Measurements from ENCODE around the gene PDAP1. TPM values are rescaled to one million over a fixed set of nuclear protein-coding genes. Genes with fewer than 3 reads are reported as not detected.

The PDAP1 gene
- total and polyA plus RNA-seq, 2 experiments from 2014 or later = 52.6 to 93.9 TPM

GRCh38 chr7:99371376-99371920 lies 36.9 kb downstream of the PDAP1 start:
- H3K79me2 ChIP-seq = peaks cover 8% of the 10 kb centered on the region

GRCh38 chr7:99369767-99370391 lies 38.5 kb downstream of the PDAP1 start:
- Histone ChIP-seq H3K79me2 (no peaks in the 10 kb centered on the region), H3K36me3 (replicated peaks; ENCODE audit: insufficient read depth, low read depth) (no peaks in the 10 kb centered on the region), H3K27me3 (no peaks in the 10 kb centered on the region), H3K27ac (peak overlapping the region; percentile 50), H3K4me2 (no peak overlapping the region), H3K4me3 (no peak overlapping the region), H3K9me3 (ENCODE audit: low read depth) (no peaks in the 10 kb centered on the region), H4K20me1 (ENCODE audit: insufficient read depth, poor library complexity, severe bottlenecking) (no peaks in the 10 kb centered on the region), H2AFZ (no peak overlapping the region), H3K9me2 (replicated peaks; ENCODE audit: insufficient read depth) (no peaks in the 10 kb centered on the region), H3K4me1 (ENCODE audit: insufficient read depth) (peaks cover 9% of the 10 kb centered on the region)
- TF ChIP-seq EZH2 (IDR thresholded peaks at IDR 0.05; ENCODE audit: borderline replicate concordance) = no peak
- TF ChIP-seq CTCF (IDR thresholded peaks at IDR 0.05; ENCODE audit: poor library complexity) = no peak
- 77% methylated on average over 8 of the region's 9 CpGs for WGBS (ENCODE audit: low lambda C conversion rate, missing lambda C conversion rate)
- DNase-seq (ENCODE audit: low spot score) = no peak

More at GRCh38 chr7:99371376-99371920, 36.9 kb downstream of the PDAP1 start:
- Histone ChIP-seq H3K9me2 (replicated peaks; ENCODE audit: insufficient read depth) (no peaks in the 10 kb centered on the region), H3K9me3 (ENCODE audit: low read depth) (no peaks in the 10 kb centered on the region), H3K4me2 (no peak overlapping the region), H4K20me1 (ENCODE audit: insufficient read depth, poor library complexity, severe bottlenecking) (no peaks in the 10 kb centered on the region), H3K27ac (peak overlapping the region; percentile 80), H3K36me3 (replicated peaks; ENCODE audit: insufficient read depth, low read depth) (no peaks in the 10 kb centered on the region), H2AFZ (no peak overlapping the region), H3K27me3 (no peaks in the 10 kb centered on the region), H3K4me1 (ENCODE audit: insufficient read depth) (peaks cover 12% of the 10 kb centered on the region), H3K4me3 (no peak overlapping the region)
- WGBS (ENCODE audit: low lambda C conversion rate, missing lambda C conversion rate) = 88% methylated on average over 11 of the region's 11 CpGs
- TF ChIP-seq EZH2phosphoT487 (IDR thresholded peaks at IDR 0.05; ENCODE audit: low read depth, severe bottlenecking, unreplicated experiment) = no peak
- TF ChIP-seq CTCF (IDR thresholded peaks at IDR 0.05; ENCODE audit: poor library complexity) = no peak
- no peak for TF ChIP-seq EZH2 (IDR thresholded peaks at IDR 0.05; ENCODE audit: borderline replicate concordance)
- DNase-seq (ENCODE audit: low spot score) = no peak

GRCh38 chr7:99368750-99369389 lies 39.5 kb downstream of the PDAP1 start:
- 92% methylated on average over 13 of the region's 13 CpGs for WGBS (ENCODE audit: low lambda C conversion rate, missing lambda C conversion rate)
- Histone ChIP-seq H3K27ac (peak overlapping the region; percentile 42), H3K4me1 (ENCODE audit: insufficient read depth) (peaks cover 9% of the 10 kb centered on the region), H3K4me3 (no peak overlapping the region), H4K20me1 (ENCODE audit: insufficient read depth, poor library complexity, severe bottlenecking) (no peaks in the 10 kb centered on the region), H3K9me3 (ENCODE audit: low read depth) (no peaks in the 10 kb centered on the region), H3K36me3 (replicated peaks; ENCODE audit: insufficient read depth, low read depth) (no peaks in the 10 kb centered on the region), H3K79me2 (no peaks in the 10 kb centered on the region), H3K27me3 (no peaks in the 10 kb centered on the region), H3K4me2 (no peak overlapping the region), H3K9me2 (replicated peaks; ENCODE audit: insufficient read depth) (no peaks in the 10 kb centered on the region), H2AFZ (no peak overlapping the region)
- no peak for DNase-seq (ENCODE audit: low spot score)
- no peak for TF ChIP-seq CTCF (IDR thresholded peaks at IDR 0.05; ENCODE audit: poor library complexity)
- TF ChIP-seq EZH2phosphoT487 (IDR thresholded peaks at IDR 0.05; ENCODE audit: low read depth, severe bottlenecking, unreplicated experiment) = no peak
- TF ChIP-seq EZH2 (IDR thresholded peaks at IDR 0.05; ENCODE audit: borderline replicate concordance) = no peak

Measured in hepatocyte (in vitro differentiated cells).